ENCODE measurements around the gene TMC5. TPM values are rescaled to one million over a fixed set of nuclear protein-coding genes. Genes with fewer than 3 reads are reported as not detected.

TMC5 gene
- total RNA-seq, 4 donors from 2014 or later = 3.0 TPM; not detected in 3

DNA sequence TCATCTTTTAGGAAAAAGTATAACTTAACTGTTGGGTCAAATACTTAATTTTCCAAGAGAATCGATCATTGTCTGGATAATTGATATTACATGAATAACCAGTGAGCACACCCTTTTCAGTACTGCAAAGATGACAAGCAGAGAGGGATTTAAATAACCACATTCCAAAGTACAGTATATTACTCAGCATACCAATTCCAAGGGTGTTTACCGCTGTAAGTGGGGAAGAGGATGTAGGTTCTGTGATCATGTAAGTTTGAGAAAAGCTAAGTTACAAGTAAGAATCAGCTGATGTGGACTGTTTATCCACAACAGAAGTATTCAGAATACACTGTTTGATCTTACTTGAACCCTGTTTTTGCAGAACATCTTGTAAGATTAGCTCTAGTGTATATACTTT, 98.1 kb downstream of the TMC5 start:
- ATAC-seq = no peak
- TF ChIP-seq POLR2A (IDR thresholded peaks at IDR 0.05) (no peak), EP300 (IDR thresholded peaks at IDR 0.05) (no peak), POLR2AphosphoS5 (IDR thresholded peaks at IDR 0.05) (no peak)
- TF ChIP-seq, protein P1, sequence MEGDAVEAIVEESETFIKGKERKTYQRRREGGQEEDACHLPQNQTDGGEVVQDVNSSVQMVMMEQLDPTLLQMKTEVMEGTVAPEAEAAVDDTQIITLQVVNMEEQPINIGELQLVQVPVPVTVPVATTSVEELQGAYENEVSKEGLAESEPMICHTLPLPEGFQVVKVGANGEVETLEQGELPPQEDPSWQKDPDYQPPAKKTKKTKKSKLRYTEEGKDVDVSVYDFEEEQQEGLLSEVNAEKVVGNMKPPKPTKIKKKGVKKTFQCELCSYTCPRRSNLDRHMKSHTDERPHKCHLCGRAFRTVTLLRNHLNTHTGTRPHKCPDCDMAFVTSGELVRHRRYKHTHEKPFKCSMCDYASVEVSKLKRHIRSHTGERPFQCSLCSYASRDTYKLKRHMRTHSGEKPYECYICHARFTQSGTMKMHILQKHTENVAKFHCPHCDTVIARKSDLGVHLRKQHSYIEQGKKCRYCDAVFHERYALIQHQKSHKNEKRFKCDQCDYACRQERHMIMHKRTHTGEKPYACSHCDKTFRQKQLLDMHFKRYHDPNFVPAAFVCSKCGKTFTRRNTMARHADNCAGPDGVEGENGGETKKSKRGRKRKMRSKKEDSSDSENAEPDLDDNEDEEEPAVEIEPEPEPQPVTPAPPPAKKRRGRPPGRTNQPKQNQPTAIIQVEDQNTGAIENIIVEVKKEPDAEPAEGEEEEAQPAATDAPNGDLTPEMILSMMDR (IDR thresholded peaks at IDR 0.05) = no peak
- no peak overlapping the region for H3K27ac ChIP-seq
- 78 to 84% methylated on average over 2 of the region's 2 CpGs for WGBS, 2 donors (ENCODE audit: low coverage in 1 of 2)
- H3K27me3 ChIP-seq = no peaks in the 10 kb centered on the region
- peaks cover 8 to 25% (median 12%) of the 10 kb centered on the region in 3 donors for H3K4me1 ChIP-seq
- no peaks in the 10 kb centered on the region for H3K9me3 ChIP-seq
- H3K36me3 ChIP-seq = peaks cover 6 to 39% of the 10 kb centered on the region in 2 donors
- H3K4me3 ChIP-seq = no peak overlapping the region

DNA sequence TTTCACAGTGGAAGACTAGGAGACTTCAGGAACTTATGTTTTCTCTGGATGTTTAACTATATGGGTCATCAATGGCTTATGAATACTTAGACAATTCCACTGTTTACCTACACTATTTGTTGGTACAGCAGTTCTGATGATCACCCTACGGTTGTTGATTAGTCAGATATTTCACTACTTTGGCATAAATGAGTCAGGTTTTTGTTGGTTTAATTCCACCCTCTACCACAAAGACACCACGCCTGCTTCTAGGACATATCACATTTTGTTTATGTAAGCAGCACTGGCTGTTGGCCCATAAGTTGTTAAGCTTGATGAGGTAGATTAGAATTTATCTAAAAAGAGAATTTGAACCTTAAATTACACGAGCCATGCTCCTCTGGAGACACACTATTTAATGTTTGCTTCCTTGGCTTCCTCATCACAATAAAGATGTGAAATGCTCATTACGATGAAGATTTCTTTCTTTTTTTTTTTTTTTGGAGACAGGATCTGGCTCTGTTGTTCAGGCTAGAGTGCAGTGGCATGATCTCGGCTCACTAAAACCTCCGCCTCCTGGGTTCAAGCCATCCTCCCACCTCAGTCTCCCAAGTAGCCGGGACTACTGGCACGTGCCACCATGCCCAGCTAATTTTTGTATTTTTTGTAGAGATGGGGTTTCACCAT, 99.9 kb downstream of the TMC5 start:
- TF ChIP-seq POLR2A (IDR thresholded peaks at IDR 0.05) = no peak
- TF ChIP-seq, protein P1 (IDR thresholded peaks at IDR 0.05) = no peak
- TF ChIP-seq POLR2AphosphoS5 (IDR thresholded peaks at IDR 0.05) = no peak
- no peak for TF ChIP-seq EP300 (IDR thresholded peaks at IDR 0.05)
- Histone ChIP-seq H3K4me3 (no peak overlapping the region), H3K4me1 (peaks cover 10 to 36% (median 14%) of the 10 kb centered on the region in 3 donors), H3K27me3 (no peaks in the 10 kb centered on the region), H3K9me3 (no peaks in the 10 kb centered on the region), H3K27ac (no peak overlapping the region), H3K36me3 (peaks cover 6 to 35% of the 10 kb centered on the region in 2 donors)
- 67 to 86% methylated on average over 6 to 7 of the region's 8 CpGs for WGBS, 2 donors (ENCODE audit: low coverage in 1 of 2)
- ATAC-seq = no peak

- H3K27me3 ChIP-seq = no peaks in the 10 kb centered on the region
These were observed 100.7 kb downstream of the TMC5 start for GRCh38 chr16:19518388-19518787.

GRCh38 chr16:19520861-19521331, 103.2 kb downstream of the TMC5 start:
- Histone ChIP-seq H3K4me1 (peaks cover 10 to 63% (median 25%) of the 10 kb centered on the region in 3 donors), H3K9me3 (no peaks in the 10 kb centered on the region), H3K36me3 (peaks cover 6 to 13% of the 10 kb centered on the region in 2 donors), H3K27me3 (no peaks in the 10 kb centered on the region), H3K27ac (peak overlapping the region; percentile 84 to 94 (median 88)), H3K4me3 (peak overlapping the region; percentile 81 to 85)
- ATAC-seq = no peak
- WGBS, 2 donors (ENCODE audit: low coverage in 1 of 2) = 1 to 10% methylated on average over 8 of the region's 8 CpGs
- TF ChIP-seq POLR2A (IDR thresholded peaks at IDR 0.05) = no peak
- TF ChIP-seq, protein P1 (IDR thresholded peaks at IDR 0.05) = no peak
- no peak for TF ChIP-seq EP300 (IDR thresholded peaks at IDR 0.05)
- no peak for TF ChIP-seq POLR2AphosphoS5 (IDR thresholded peaks at IDR 0.05)

More at GRCh38 chr16:19518388-19518787, 100.7 kb downstream of the TMC5 start:
- H3K4me3 ChIP-seq = no peak overlapping the region
- H3K9me3 ChIP-seq = no peaks in the 10 kb centered on the region
- ATAC-seq = no peak
- peaks cover 10 to 44% (median 17%) of the 10 kb centered on the region in 3 donors for H3K4me1 ChIP-seq
- peaks cover 6 to 35% of the 10 kb centered on the region in 2 donors for H3K36me3 ChIP-seq
- WGBS, 2 donors (ENCODE audit: low coverage in 1 of 2) = 66 to 88% methylated on average over 2 of the region's 2 CpGs
- H3K27ac ChIP-seq = no peak overlapping the region
- no peak for TF ChIP-seq POLR2AphosphoS5 (IDR thresholded peaks at IDR 0.05)
- no peak for TF ChIP-seq EP300 (IDR thresholded peaks at IDR 0.05)
- TF ChIP-seq, protein P1 (IDR thresholded peaks at IDR 0.05) = no peak
- TF ChIP-seq POLR2A (IDR thresholded peaks at IDR 0.05) = no peak

Measured in gastroesophageal sphincter (tissue), 4 donors.